Aorta (tissue), 5 donors: ENCODE data around the gene CCDC175. TPM values are rescaled to one million over a fixed set of nuclear protein-coding genes. Genes with fewer than 3 reads are reported as not detected.

ENCODE experiments used
- ATAC-seq: fragments of 200-7000 bp; cut with Tn5 transposase; one replicate; pipeline ENCODE4 v1.9.1; 2022; ENCODE audit warnings: moderate library complexity; ENCODE audit not compliant: low FRiP score
- DNase-seq, 2 donors: peaks; one replicate each; pipeline ENCODE4 v3.0.0-alpha.2; 2020
- H3K27ac ChIP-seq, 2 donors: one replicate each; pipeline ENCODE4 v1.5.1; 2013; ENCODE audit warnings: low read length in 2 of 2, mild to moderate bottlenecking in 2 of 2, moderate library complexity in 2 of 2, control low read depth in 1 of 2, inconsistent platforms in 1 of 2, low read depth in 1 of 2
- H3K27me3 ChIP-seq, 2 donors: one replicate each; pipeline ENCODE4 v1.6.1; 2013; ENCODE audit warnings: control low read depth in 1 of 2, low read length in 1 of 2, mild to moderate bottlenecking in 1 of 2, moderate library complexity in 1 of 2; ENCODE audit not compliant: insufficient read depth in 2 of 2, control insufficient read depth in 1 of 2
- H3K36me3 ChIP-seq, 2 donors: one replicate each; pipeline ENCODE4 v1.6.1; 2013; ENCODE audit warnings: control low read depth in 1 of 2, low read length in 1 of 2, mild to moderate bottlenecking in 1 of 2; ENCODE audit not compliant: insufficient read depth in 2 of 2, control insufficient read depth in 1 of 2
- H3K4me1 ChIP-seq, 2 donors: one replicate each; pipeline ENCODE4 v1.6.1; 2013; ENCODE audit warnings: low read length in 2 of 2, control low read depth in 1 of 2, mild to moderate bottlenecking in 1 of 2, moderate library complexity in 1 of 2; ENCODE audit not compliant: insufficient read depth in 2 of 2, control insufficient read depth in 1 of 2
- H3K4me3 ChIP-seq, 2 donors: one replicate each; pipeline ENCODE4 v1.5.1; 2013; ENCODE audit warnings: low read length in 2 of 2, control low read depth in 1 of 2, mild to moderate bottlenecking in 1 of 2
- H3K9me3 ChIP-seq: one replicate; pipeline ENCODE4 v1.6.1; 2013; ENCODE audit warnings: mild to moderate bottlenecking, low read length; ENCODE audit not compliant: control insufficient read depth
- WGBS, 2 donors: extraction: QIAGEN DNeasy Blood & Tissue Kit; methylation state at CpG; one replicate each; pipeline ENCODE4 v1.1.7; 2013; 5-methylcytosine and 5-hydroxymethylcytosine counted together
- intact Hi-C, 2 donors: fragments of 100-400 bp; cut with DNase I; formaldehyde crosslinking; loops; one replicate each; pipeline versions ENCODE4 v1.14.2 to v1.15.0; 2022
- long read RNA-seq, 2 donors: library from polyadenylated mRNA; unstranded; transcript quantifications; one replicate each; pipeline ENCODE4 v2.0.0, GENCODE V29; 2020 to 2021
- polyA plus RNA-seq, 2 donors: library from polyadenylated mRNA; stranded (reverse); fragments of 200-250 nt; gene quantifications; one replicate each; pipeline ENCODE4 v1.2.3, GENCODE V29; 2013
- total RNA-seq, 2 donors: library from RNA; stranded (reverse); fragmentation: NEBNext Ultra II Directional; extraction: Animal tissue kit (Norgen Biotek cat#: 25700); gene quantifications; one replicate each; pipeline ENCODE4 v1.2.1, GENCODE V29; 2021
- donor health status: healthy with polysubstance abuse.
- donor health status: Bipolar disorder and iron deficiency.
- donor health status: DM: no; HTN: no; CAD: no.
- donor health status: DM: no; HTN: no; CAD: no.
- donor health status: DM: yes; HTN: yes; CAD: no.

Gene CCDC175
- total RNA-seq: 1 to 10 TPM in 1 of 2 donors, under 1 TPM in 1; 0.71 to 1.1 TPM
- polyA plus RNA-seq: not detected
- long read RNA-seq, donor 1: 0 reads
- long read RNA-seq, donor 2, partial matches to known transcripts: 0 of 1 reads
- long read RNA-seq, donor 2, other reads (novel, unspliced or antisense): 1 of 1 reads

- intact Hi-C loops: loop anchor here in 1 of 2 donors (5.0 to 10.0 kb wide), 3 partner anchors 72 to 452 kb away; no protein-coding TSS in a partner anchor
- WGBS, 2 donors: 24 to 25% methylated on average over 46 of the region's 46 CpGs
Measured at GRCh38 chr14:59576332-59577294, at the start of gene CCDC175. Gene CCDC175 (minus strand): TSS chr14:59576812. CDS start chr14:59576775, 37 bp downstream.

GRCh38 chr14:59622631-59623030 is 46.0 kb upstream of the CCDC175 start:
- H3K36me3 ChIP-seq: no peaks in the 10 kb centered on the region
- H3K27ac ChIP-seq: no peak overlapping the region
- intact Hi-C loops: no loop called here
- 42 to 44% methylated on average over 2 of the region's 2 CpGs for WGBS, 2 donors
- H3K9me3 ChIP-seq: no peaks in the 10 kb centered on the region
- no peaks in the 10 kb centered on the region for H3K4me1 ChIP-seq
- no peak for ATAC-seq
- no peak overlapping the region for H3K4me3 ChIP-seq
- DNase-seq: no peak
- no peaks in the 10 kb centered on the region for H3K27me3 ChIP-seq

More at GRCh38 chr14:59576332-59577294, at the start of gene CCDC175:
- Histone ChIP-seq H3K4me3 (peak within 1 kb of the TSS in 1 of 2 donors; percentile 21), H3K27ac (no peak within 1 kb of the TSS), H3K27me3 (no peaks in the 10 kb centered on the region), H3K4me1 (peaks cover 0 to 2% of the 10 kb centered on the region in 2 donors), H3K9me3 (no peaks in the 10 kb centered on the region), H3K36me3 (no peaks in the 10 kb centered on the region)
- DNase-seq (peak; percentile 91 to 92), ATAC-seq (peak; percentile 88)

- no peak overlapping the region for H3K27ac ChIP-seq
- intact Hi-C loops: no loop called here
- no peak for ATAC-seq
- H3K4me3 ChIP-seq: no peak overlapping the region
- WGBS, 2 donors: 80 to 89% methylated on average over 2 of the region's 2 CpGs
- H3K27me3 ChIP-seq: no peaks in the 10 kb centered on the region
- H3K4me1 ChIP-seq: no peaks in the 10 kb centered on the region
- no peaks in the 10 kb centered on the region for H3K36me3 ChIP-seq
- H3K9me3 ChIP-seq: no peaks in the 10 kb centered on the region
- DNase-seq: no peak
Measured at GRCh38 chr14:59619061-59619460, 42.4 kb upstream of the CCDC175 start.

GRCh38 chr14:59601056-59601455 is 24.4 kb upstream of the CCDC175 start:
- no peak for ATAC-seq
- Histone ChIP-seq H3K36me3 (peaks cover 0 to 2% of the 10 kb centered on the region in 2 donors), H3K4me1 (no peaks in the 10 kb centered on the region), H3K27ac (no peak overlapping the region), H3K27me3 (no peaks in the 10 kb centered on the region), H3K4me3 (no peak overlapping the region), H3K9me3 (no peaks in the 10 kb centered on the region)
- intact Hi-C loops: no loop called here
- 68 to 70% methylated on average over 3 of the region's 3 CpGs for WGBS, 2 donors
- DNase-seq: no peak

- WGBS, 2 donors: 20 to 21% methylated on average over 2 of the region's 2 CpGs
- no peak overlapping the region for H3K4me3 ChIP-seq
- no peaks in the 10 kb centered on the region for H3K9me3 ChIP-seq
- H3K27me3 ChIP-seq: no peaks in the 10 kb centered on the region
- no peak for DNase-seq
- H3K4me1 ChIP-seq: no peaks in the 10 kb centered on the region
- intact Hi-C loops: no loop called here
- H3K36me3 ChIP-seq: peaks cover 0 to 2% of the 10 kb centered on the region in 2 donors
- H3K27ac ChIP-seq: no peak overlapping the region
- no peak for ATAC-seq
Measured at GRCh38 chr14:59600211-59600945, 23.8 kb upstream of the CCDC175 start.

GRCh38 chr14:59595071-59595470 is 18.5 kb upstream of the CCDC175 start:
- WGBS, 2 donors: 87 to 88% methylated on average over 6 of the region's 6 CpGs
- DNase-seq: no peak
- H3K36me3 ChIP-seq: peaks cover 0 to 2% of the 10 kb centered on the region in 2 donors
- no peak for ATAC-seq
- peaks cover 3% of the 10 kb centered on the region for H3K9me3 ChIP-seq
- no peaks in the 10 kb centered on the region for H3K4me1 ChIP-seq
- intact Hi-C loops: no loop called here
- no peaks in the 10 kb centered on the region for H3K27me3 ChIP-seq
- H3K27ac ChIP-seq: no peak overlapping the region
- H3K4me3 ChIP-seq: no peak overlapping the region

GRCh38 chr14:59591641-59592370 is 15.2 kb upstream of the CCDC175 start:
- ATAC-seq: no peak

GRCh38 chr14:59588101-59588500 is 11.5 kb upstream of the CCDC175 start:
- H3K27ac ChIP-seq: no peak overlapping the region
- H3K4me1 ChIP-seq: no peaks in the 10 kb centered on the region
- H3K9me3 ChIP-seq: peaks cover 3% of the 10 kb centered on the region
- WGBS, 2 donors: 93 to 95% methylated on average over 3 of the region's 3 CpGs
- H3K4me3 ChIP-seq: no peak overlapping the region
- no peaks in the 10 kb centered on the region for H3K27me3 ChIP-seq
- no peaks in the 10 kb centered on the region for H3K36me3 ChIP-seq
- intact Hi-C loops: no loop called here
- DNase-seq (no peak), ATAC-seq (no peak)

More at GRCh38 chr14:59591641-59592370, 15.2 kb upstream of the CCDC175 start:
- WGBS, 2 donors: 95 to 96% methylated on average over 5 of the region's 5 CpGs
- Histone ChIP-seq H3K36me3 (no peaks in the 10 kb centered on the region), H3K27me3 (no peaks in the 10 kb centered on the region), H3K4me3 (no peak overlapping the region), H3K9me3 (peaks cover 3% of the 10 kb centered on the region), H3K27ac (no peak overlapping the region), H3K4me1 (no peaks in the 10 kb centered on the region)
- intact Hi-C loops: no loop called here
- DNase-seq: no peak
